Mucosa of rectum (tissue), 2 donors: ENCODE results near the gene MANBA.
"Not testable (repeated sequence)": the region's sequence is repeated elsewhere in the genome, so short reads cannot be mapped to it uniquely, and the experiment has no call there.

ENCODE experiments used
- H3K27ac ChIP-seq, 2 donors: one replicate each; pipeline ENCODE4 v1.7.0; 2013; ENCODE audit warnings: inconsistent platforms in 2 of 2, low read depth in 2 of 2, low read length in 2 of 2
- H3K27me3 ChIP-seq, 2 donors: one replicate each; pipeline ENCODE4 v1.7.0; 2013; ENCODE audit warnings: low read length in 2 of 2; ENCODE audit not compliant: control insufficient read depth in 2 of 2, insufficient read depth in 2 of 2
- H3K36me3 ChIP-seq, 2 donors: one replicate each; pipeline ENCODE4 v1.7.0; 2013; ENCODE audit warnings: low read length in 2 of 2; ENCODE audit not compliant: control insufficient read depth in 2 of 2, insufficient read depth in 2 of 2
- H3K4me1 ChIP-seq, 2 donors: one replicate each; pipeline ENCODE4 v1.7.0; 2013; ENCODE audit warnings: low read length in 2 of 2, mild to moderate bottlenecking in 1 of 2; ENCODE audit not compliant: control insufficient read depth in 2 of 2, insufficient read depth in 2 of 2
- H3K4me3 ChIP-seq, 2 donors: one replicate each; pipeline ENCODE4 v1.7.0; 2013; ENCODE audit warnings: low read length in 2 of 2
- H3K9ac ChIP-seq, 2 donors: one replicate each; pipeline ENCODE4 v1.7.0; 2013; ENCODE audit warnings: low read length in 2 of 2, low read depth in 1 of 2, mild to moderate bottlenecking in 1 of 2
- H3K9me3 ChIP-seq, 2 donors: one replicate each; pipeline ENCODE4 v1.7.0; 2013; ENCODE audit warnings: low read length in 2 of 2; ENCODE audit not compliant: control insufficient read depth in 2 of 2
- donor health status: healthy.
- donor health status: Normal muscosa, but diverticular disease.

Gene MANBA

GRCh38 chr4:102743352-102743751 lies 17.4 kb downstream of the MANBA start:
- H3K36me3 ChIP-seq, H3K9ac ChIP-seq, H3K27ac ChIP-seq, H3K4me3 ChIP-seq, H3K9me3 ChIP-seq, H3K4me1 ChIP-seq, H3K27me3 ChIP-seq: not testable (repeated sequence)

- H3K4me3 ChIP-seq, H3K36me3 ChIP-seq, H3K27ac ChIP-seq, H3K9ac ChIP-seq, H3K27me3 ChIP-seq, H3K4me1 ChIP-seq, H3K9me3 ChIP-seq: not testable (repeated sequence)
Measured at GRCh38 chr4:102738802-102739201, 22.0 kb downstream of the MANBA start.

GRCh38 chr4:102736636-102737549 lies 23.9 kb downstream of the MANBA start:
- H3K27me3 ChIP-seq: no peaks in the 10 kb centered on the region
- no peaks in the 10 kb centered on the region for H3K9me3 ChIP-seq
- H3K36me3 ChIP-seq: no peaks in the 10 kb centered on the region
- no peak overlapping the region for H3K4me3 ChIP-seq
- no peak overlapping the region for H3K27ac ChIP-seq
- no peak overlapping the region for H3K9ac ChIP-seq
- no peaks in the 10 kb centered on the region for H3K4me1 ChIP-seq

- Histone ChIP-seq H3K4me3 (no peak overlapping the region), H3K36me3 (no peaks in the 10 kb centered on the region), H3K9me3 (peaks cover 0 to 3% of the 10 kb centered on the region in 2 donors), H3K4me1 (no peaks in the 10 kb centered on the region), H3K27ac (no peak overlapping the region), H3K9ac (no peak overlapping the region), H3K27me3 (no peaks in the 10 kb centered on the region)
Measured at GRCh38 chr4:102735582-102735981, 25.2 kb downstream of the MANBA start.

GRCh38 chr4:102734591-102735385 lies 26.0 kb downstream of the MANBA start:
- no peaks in the 10 kb centered on the region for H3K4me1 ChIP-seq
- no peak overlapping the region for H3K9ac ChIP-seq
- H3K4me3 ChIP-seq: no peak overlapping the region
- H3K27me3 ChIP-seq: no peaks in the 10 kb centered on the region
- H3K36me3 ChIP-seq: no peaks in the 10 kb centered on the region
- peaks cover 0 to 3% of the 10 kb centered on the region in 2 donors for H3K9me3 ChIP-seq
- peak overlapping the region in 1 of 2 donors; percentile 40 for H3K27ac ChIP-seq

GRCh38 chr4:102734116-102734515 lies 26.7 kb downstream of the MANBA start:
- Histone ChIP-seq H3K9ac (no peak overlapping the region), H3K36me3 (peaks cover 0 to 3% of the 10 kb centered on the region in 2 donors), H3K9me3 (peaks cover 0 to 3% of the 10 kb centered on the region in 2 donors), H3K27me3 (no peaks in the 10 kb centered on the region), H3K4me1 (no peaks in the 10 kb centered on the region), H3K4me3 (no peak overlapping the region), H3K27ac (peak overlapping the region in 1 of 2 donors; percentile 40)

GRCh38 chr4:102733084-102733483 lies 27.7 kb downstream of the MANBA start:
- no peak overlapping the region for H3K9ac ChIP-seq
- peaks cover 0 to 3% of the 10 kb centered on the region in 2 donors for H3K36me3 ChIP-seq
- H3K27ac ChIP-seq: no peak overlapping the region
- H3K9me3 ChIP-seq: peaks cover 0 to 3% of the 10 kb centered on the region in 2 donors
- no peak overlapping the region for H3K4me3 ChIP-seq
- no peaks in the 10 kb centered on the region for H3K27me3 ChIP-seq
- H3K4me1 ChIP-seq: no peaks in the 10 kb centered on the region

- H3K9ac ChIP-seq: no peak overlapping the region
- H3K4me1 ChIP-seq: no peaks in the 10 kb centered on the region
- H3K36me3 ChIP-seq: peaks cover 0 to 3% of the 10 kb centered on the region in 2 donors
- peaks cover 0 to 3% of the 10 kb centered on the region in 2 donors for H3K9me3 ChIP-seq
- no peak overlapping the region for H3K4me3 ChIP-seq
- no peaks in the 10 kb centered on the region for H3K27me3 ChIP-seq
- no peak overlapping the region for H3K27ac ChIP-seq
Measured at GRCh38 chr4:102732678-102733077, 28.1 kb downstream of the MANBA start.

GRCh38 chr4:102730968-102731533 lies 29.7 kb downstream of the MANBA start:
- no peak overlapping the region for H3K4me3 ChIP-seq
- H3K4me1 ChIP-seq: no peaks in the 10 kb centered on the region
- no peaks in the 10 kb centered on the region for H3K27me3 ChIP-seq
- peaks cover 0 to 3% of the 10 kb centered on the region in 2 donors for H3K36me3 ChIP-seq
- H3K9me3 ChIP-seq: peaks cover 0 to 3% of the 10 kb centered on the region in 2 donors
- H3K27ac ChIP-seq: no peak overlapping the region
- no peak overlapping the region for H3K9ac ChIP-seq

GRCh38 chr4:102729486-102729885 lies 31.3 kb downstream of the MANBA start:
- H3K27me3 ChIP-seq, H3K9me3 ChIP-seq, H3K9ac ChIP-seq, H3K27ac ChIP-seq, H3K36me3 ChIP-seq, H3K4me3 ChIP-seq, H3K4me1 ChIP-seq: not testable (repeated sequence)
